Fibroblast of the aortic adventitia (primary cell): ENCODE data around the gene PGGT1B. TPM values are rescaled to one million over a fixed set of nuclear protein-coding genes. Genes with fewer than 3 reads are reported as not detected.

ENCODE experiments used
- DNase-seq: peaks from one replicate; pipeline ENCODE4 v3.0.0-alpha.2; 2010; ENCODE audit warnings: low read depth
- H3K4me3 ChIP-seq: 2 replicates; pipeline ENCODE4 v1.5.1; 2011; ENCODE audit warnings: low read depth, mild to moderate bottlenecking, control low read depth, low read length, moderate library complexity
- CTCF ChIP-seq: IDR thresholded peaks from 2 replicates; pipeline ENCODE4 v1.5.1; 2011; ENCODE audit warnings: mild to moderate bottlenecking, low read length, control low read depth, inconsistent platforms; ENCODE audit not compliant: insufficient read depth
- total RNA-seq: library from RNA; depleted of rRNA; stranded (reverse); fragments of >200 nt; gene quantifications from 2 replicates; pipeline ENCODE4 v1.2.3, GENCODE V29; 2012; ENCODE audit warnings: low replicate concordance

PGGT1B gene
- total RNA-seq: 5.7 and 15.1 TPM in 2 replicates

- peak; percentile 65 for DNase-seq
- peak within 1 kb of the TSS; percentile 86 for H3K4me3 ChIP-seq
- no peak for TF ChIP-seq CTCF
Measured at GRCh38 chr5:115262321-115263077, at the start of gene PGGT1B. PGGT1B (minus strand) TSS chr5:115262877; CDS start chr5:115262851, 26 bp downstream.

GRCh38 chr5:115309751-115310370 is 47.2 kb upstream of the PGGT1B start:
- TF ChIP-seq CTCF: peak; percentile 50
- no peak overlapping the region for H3K4me3 ChIP-seq
- peak; percentile 75 for DNase-seq

GRCh38 chr5:115308815-115309214 is 46.1 kb upstream of the PGGT1B start:
- DNase-seq: no peak
- TF ChIP-seq CTCF: no peak
- H3K4me3 ChIP-seq: no peak overlapping the region

- no peak overlapping the region for H3K4me3 ChIP-seq
- DNase-seq: no peak
- no peak for TF ChIP-seq CTCF
Measured at GRCh38 chr5:115306011-115306536, 43.4 kb upstream of the PGGT1B start.

- no peak overlapping the region for H3K4me3 ChIP-seq
- TF ChIP-seq CTCF: no peak
- no peak for DNase-seq
Measured at GRCh38 chr5:115304496-115304895, 41.8 kb upstream of the PGGT1B start.

- no peak for TF ChIP-seq CTCF
- DNase-seq: no peak
- no peak overlapping the region for H3K4me3 ChIP-seq
Measured at GRCh38 chr5:115298811-115299210, 36.1 kb upstream of the PGGT1B start.
